ENCODE data around the gene SMYD3. TPM values are rescaled to one million over a fixed set of nuclear protein-coding genes. Genes with fewer than 3 reads are reported as not detected.

SMYD3 gene
- total and polyA plus RNA-seq, 9 of the 15 experiments (the other 6 are each of a cell fraction or from before 2014, with no cell fraction given) = 128 to 440 (median 197) TPM

DNA sequence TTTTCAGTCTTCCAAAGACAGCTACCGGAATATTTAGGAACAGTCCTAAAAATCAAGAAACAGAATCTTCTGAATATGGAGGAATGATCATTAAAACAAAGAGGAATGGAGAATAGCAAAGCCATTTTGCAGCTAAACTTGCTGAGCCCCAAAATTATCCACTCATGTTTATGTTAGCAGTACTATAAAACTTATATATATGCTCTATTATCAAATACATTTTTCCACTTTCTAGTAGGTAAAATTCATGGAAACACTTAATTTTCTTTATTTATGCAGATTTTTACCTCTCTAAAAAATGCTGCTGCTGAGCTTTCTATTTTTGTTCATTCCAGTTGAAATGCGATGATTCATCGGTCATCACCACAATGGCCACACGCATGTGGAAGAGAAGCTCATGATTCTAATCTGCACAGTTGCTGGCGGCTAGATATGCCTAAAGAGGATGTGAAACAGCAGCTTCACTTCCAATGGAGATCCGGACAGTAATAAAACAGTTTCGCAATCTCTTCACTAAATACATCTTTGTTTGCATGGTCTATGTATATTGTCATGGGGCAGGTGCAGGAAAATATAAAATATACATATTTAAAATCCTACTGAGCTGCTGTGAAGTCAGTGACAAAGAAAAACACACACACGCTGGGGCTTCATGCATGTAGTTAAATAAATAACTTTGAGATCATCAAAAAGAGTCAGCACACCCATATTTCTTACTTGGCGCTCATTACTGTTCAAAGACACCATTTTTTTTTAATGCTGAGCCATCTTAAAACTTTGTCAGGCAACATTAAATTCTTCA, 292.2 kb downstream of the SMYD3 start (continued):
- TF ChIP-seq ZFP30 (CRISPR knock-in tag; IDR thresholded peaks at IDR 0.05; ENCODE audit: borderline replicate concordance) (no peak), SPI1 (IDR thresholded peaks at IDR 0.05; ENCODE audit: borderline replicate concordance, low read depth, low read length) (no peak; the same call in none of the 2 replicates), ZFP1 (CRISPR knock-in tag; IDR thresholded peaks at IDR 0.05) (0 out of 2 replicates have a peak, but pooled peaks have one; percentile 5), MTA1 (IDR thresholded peaks at IDR 0.05; ENCODE audit: borderline replicate concordance) (peak; percentile 73), ETV5 (CRISPR knock-in tag; IDR thresholded peaks at IDR 0.05; ENCODE audit: low read depth) (peak; percentile 96), NFIC (IDR thresholded peaks at IDR 0.05) (peak; percentile 53), ZKSCAN3 (CRISPR knock-in tag; IDR thresholded peaks at IDR 0.05) (0 out of 2 replicates have a peak, but pooled peaks have one; percentile 21), ZNF124 (CRISPR knock-in tag; IDR thresholded peaks at IDR 0.05) (no peak), SNRNP70 (optimal IDR thresholded peaks at IDR 0.05; ENCODE audit: low read depth, low read length) (no peak)
- TF ChIP-seq, protein P1, sequence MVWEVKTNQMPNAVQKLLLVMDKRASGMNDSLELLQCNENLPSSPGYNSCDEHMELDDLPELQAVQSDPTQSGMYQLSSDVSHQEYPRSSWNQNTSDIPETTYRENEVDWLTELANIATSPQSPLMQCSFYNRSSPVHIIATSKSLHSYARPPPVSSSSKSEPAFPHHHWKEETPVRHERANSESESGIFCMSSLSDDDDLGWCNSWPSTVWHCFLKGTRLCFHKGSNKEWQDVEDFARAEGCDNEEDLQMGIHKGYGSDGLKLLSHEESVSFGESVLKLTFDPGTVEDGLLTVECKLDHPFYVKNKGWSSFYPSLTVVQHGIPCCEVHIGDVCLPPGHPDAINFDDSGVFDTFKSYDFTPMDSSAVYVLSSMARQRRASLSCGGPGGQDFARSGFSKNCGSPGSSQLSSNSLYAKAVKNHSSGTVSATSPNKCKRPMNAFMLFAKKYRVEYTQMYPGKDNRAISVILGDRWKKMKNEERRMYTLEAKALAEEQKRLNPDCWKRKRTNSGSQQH (CRISPR knock-in tag; IDR thresholded peaks at IDR 0.05) = peak; percentile 68; the same call in 1 of the 2 replicates
- TF ChIP-seq, protein P2, sequence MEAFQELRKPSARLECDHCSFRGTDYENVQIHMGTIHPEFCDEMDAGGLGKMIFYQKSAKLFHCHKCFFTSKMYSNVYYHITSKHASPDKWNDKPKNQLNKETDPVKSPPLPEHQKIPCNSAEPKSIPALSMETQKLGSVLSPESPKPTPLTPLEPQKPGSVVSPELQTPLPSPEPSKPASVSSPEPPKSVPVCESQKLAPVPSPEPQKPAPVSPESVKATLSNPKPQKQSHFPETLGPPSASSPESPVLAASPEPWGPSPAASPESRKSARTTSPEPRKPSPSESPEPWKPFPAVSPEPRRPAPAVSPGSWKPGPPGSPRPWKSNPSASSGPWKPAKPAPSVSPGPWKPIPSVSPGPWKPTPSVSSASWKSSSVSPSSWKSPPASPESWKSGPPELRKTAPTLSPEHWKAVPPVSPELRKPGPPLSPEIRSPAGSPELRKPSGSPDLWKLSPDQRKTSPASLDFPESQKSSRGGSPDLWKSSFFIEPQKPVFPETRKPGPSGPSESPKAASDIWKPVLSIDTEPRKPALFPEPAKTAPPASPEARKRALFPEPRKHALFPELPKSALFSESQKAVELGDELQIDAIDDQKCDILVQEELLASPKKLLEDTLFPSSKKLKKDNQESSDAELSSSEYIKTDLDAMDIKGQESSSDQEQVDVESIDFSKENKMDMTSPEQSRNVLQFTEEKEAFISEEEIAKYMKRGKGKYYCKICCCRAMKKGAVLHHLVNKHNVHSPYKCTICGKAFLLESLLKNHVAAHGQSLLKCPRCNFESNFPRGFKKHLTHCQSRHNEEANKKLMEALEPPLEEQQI (IDR thresholded peaks at IDR 0.05) = peak; percentile 96
- TF ChIP-seq, protein P3, sequence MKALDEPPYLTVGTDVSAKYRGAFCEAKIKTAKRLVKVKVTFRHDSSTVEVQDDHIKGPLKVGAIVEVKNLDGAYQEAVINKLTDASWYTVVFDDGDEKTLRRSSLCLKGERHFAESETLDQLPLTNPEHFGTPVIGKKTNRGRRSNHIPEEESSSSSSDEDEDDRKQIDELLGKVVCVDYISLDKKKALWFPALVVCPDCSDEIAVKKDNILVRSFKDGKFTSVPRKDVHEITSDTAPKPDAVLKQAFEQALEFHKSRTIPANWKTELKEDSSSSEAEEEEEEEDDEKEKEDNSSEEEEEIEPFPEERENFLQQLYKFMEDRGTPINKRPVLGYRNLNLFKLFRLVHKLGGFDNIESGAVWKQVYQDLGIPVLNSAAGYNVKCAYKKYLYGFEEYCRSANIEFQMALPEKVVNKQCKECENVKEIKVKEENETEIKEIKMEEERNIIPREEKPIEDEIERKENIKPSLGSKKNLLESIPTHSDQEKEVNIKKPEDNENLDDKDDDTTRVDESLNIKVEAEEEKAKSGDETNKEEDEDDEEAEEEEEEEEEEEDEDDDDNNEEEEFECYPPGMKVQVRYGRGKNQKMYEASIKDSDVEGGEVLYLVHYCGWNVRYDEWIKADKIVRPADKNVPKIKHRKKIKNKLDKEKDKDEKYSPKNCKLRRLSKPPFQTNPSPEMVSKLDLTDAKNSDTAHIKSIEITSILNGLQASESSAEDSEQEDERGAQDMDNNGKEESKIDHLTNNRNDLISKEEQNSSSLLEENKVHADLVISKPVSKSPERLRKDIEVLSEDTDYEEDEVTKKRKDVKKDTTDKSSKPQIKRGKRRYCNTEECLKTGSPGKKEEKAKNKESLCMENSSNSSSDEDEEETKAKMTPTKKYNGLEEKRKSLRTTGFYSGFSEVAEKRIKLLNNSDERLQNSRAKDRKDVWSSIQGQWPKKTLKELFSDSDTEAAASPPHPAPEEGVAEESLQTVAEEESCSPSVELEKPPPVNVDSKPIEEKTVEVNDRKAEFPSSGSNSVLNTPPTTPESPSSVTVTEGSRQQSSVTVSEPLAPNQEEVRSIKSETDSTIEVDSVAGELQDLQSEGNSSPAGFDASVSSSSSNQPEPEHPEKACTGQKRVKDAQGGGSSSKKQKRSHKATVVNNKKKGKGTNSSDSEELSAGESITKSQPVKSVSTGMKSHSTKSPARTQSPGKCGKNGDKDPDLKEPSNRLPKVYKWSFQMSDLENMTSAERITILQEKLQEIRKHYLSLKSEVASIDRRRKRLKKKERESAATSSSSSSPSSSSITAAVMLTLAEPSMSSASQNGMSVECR (CRISPR knock-in tag; IDR thresholded peaks at IDR 0.05) = no peak

Data from K562 (cell line).